GM23338 (cell line): Measurements from ENCODE around the gene RNF115. TPM values are rescaled to one million over a fixed set of nuclear protein-coding genes. Genes with fewer than 3 reads are reported as not detected.

Experiments used
- ATAC-seq: fragments of 200-7000 bp; cut with Tn5 transposase; 3 replicates; pipeline ENCODE4 v1.9.1; 2020
- DNase-seq: peaks from one replicate; pipeline ENCODE4 v3.0.0-alpha.2; 2015; ENCODE audit warnings: low spot score
- H2AFZ ChIP-seq: fragments of 200-600 bp; sonication (generic); 2 replicates; pipeline ENCODE4 v1.8.0; 2016; ENCODE audit warnings: antibody characterized with exemption, mild to moderate bottlenecking, moderate library complexity
- H3F3A ChIP-seq: fragments of 200-600 bp; sonication (generic); replicated peaks from 2 replicates; pipeline ENCODE4 v1.8.0; 2017; ENCODE audit warnings: antibody characterized with exemption, mixed run types, low read depth
- H3K27ac ChIP-seq: fragments of 200-600 bp; sonication (generic); 2 replicates; pipeline ENCODE4 v1.6.1; 2016; ENCODE audit warnings: low read depth
- H3K27me3 ChIP-seq: fragments of 200-600 bp; sonication (generic); 2 replicates; pipeline ENCODE4 v1.8.0; 2016; ENCODE audit warnings: mild to moderate bottlenecking, mixed run types, moderate library complexity; ENCODE audit not compliant: insufficient read depth
- H3K36me3 ChIP-seq: fragments of 200-600 bp; sonication (generic); 2 replicates; pipeline ENCODE4 v1.8.0; 2016; ENCODE audit warnings: mild to moderate bottlenecking; ENCODE audit not compliant: insufficient read depth
- H3K4me1 ChIP-seq: fragments of 200-600 bp; sonication (generic); 2 replicates; pipeline ENCODE4 v1.8.0; 2016; ENCODE audit warnings: mild to moderate bottlenecking, moderate library complexity; ENCODE audit not compliant: insufficient read depth
- H3K4me2 ChIP-seq: fragments of 200-600 bp; sonication (generic); 2 replicates; pipeline ENCODE4 v1.7.1; 2017; ENCODE audit warnings: mixed run types
- H3K4me3 ChIP-seq: fragments of 200-600 bp; sonication (generic); 2 replicates; pipeline ENCODE4 v1.6.1; 2016; ENCODE audit warnings: mixed run types
- H3K79me2 ChIP-seq: fragments of 200-600 bp; sonication (generic); replicated peaks from 2 replicates; pipeline ENCODE4 v1.8.0; 2017; ENCODE audit warnings: mild to moderate bottlenecking; ENCODE audit not compliant: insufficient read depth
- H3K9me2 ChIP-seq: fragments of 200-600 bp; sonication (generic); 2 replicates; pipeline ENCODE4 v1.8.0; 2017; ENCODE audit not compliant: insufficient read depth
- H4K20me1 ChIP-seq: fragments of 200-600 bp; sonication (generic); replicated peaks from 2 replicates; pipeline ENCODE4 v1.8.0; 2017; ENCODE audit warnings: mild to moderate bottlenecking; ENCODE audit not compliant: insufficient read depth
- H3K27ac Mint-ChIP-seq: 2 replicates; pipeline ENCODE4 v1.8.0; 2020; ENCODE audit warnings: inconsistent platforms, mild to moderate bottlenecking, moderate library complexity, mixed read lengths
- H3K27me3 Mint-ChIP-seq: 3 replicates; pipeline ENCODE4 v1.8.0; 2022; ENCODE audit warnings: low read depth, mild to moderate bottlenecking, moderate library complexity, mixed read lengths, inconsistent platforms; ENCODE audit not compliant: insufficient read depth, poor library complexity
- H3K36me3 Mint-ChIP-seq: 3 replicates; pipeline ENCODE4 v1.8.0; 2021; ENCODE audit warnings: low read depth, mild to moderate bottlenecking, inconsistent platforms, moderate library complexity, mixed read lengths
- H3K4me1 Mint-ChIP-seq: 3 replicates; pipeline ENCODE4 v1.8.0; 2020; ENCODE audit warnings: mild to moderate bottlenecking, inconsistent platforms, mixed read lengths
- H3K4me3 Mint-ChIP-seq: 3 replicates; pipeline ENCODE4 v1.8.0; 2021; ENCODE audit warnings: moderate library complexity, mild to moderate bottlenecking, inconsistent platforms, mixed read lengths
- H3K9me3 Mint-ChIP-seq: 3 replicates; pipeline ENCODE4 v1.8.0; 2020; ENCODE audit warnings: moderate library complexity, mild to moderate bottlenecking, inconsistent platforms, mixed read lengths
- CREB1 ChIP-seq: fragments of 250-450 bp; sonication (Bioruptor Pico); IDR thresholded peaks from 2 replicates; pipeline ENCODE4 v1.5.0; 2020; ENCODE audit warnings: low read depth, mild to moderate bottlenecking, moderate library complexity
- CTCF ChIP-seq, 2 experiments: fragments of 200-600 bp in 1 of 2; sonication (generic) in 1 of 2; conservative IDR thresholded peaks; 2 replicates each; pipeline versions ENCODE4 v1.5.1 to v1.6.1; 2016 to 2017; ENCODE audit warnings: antibody characterized with exemption in 2 of 2, low read depth in 2 of 2, mild to moderate bottlenecking in 2 of 2, moderate library complexity in 1 of 2
- ETS1 ChIP-seq: IDR thresholded peaks from 2 replicates; pipeline ENCODE4 v1.6.1; 2016; ENCODE audit warnings: antibody characterized with exemption
- EZH2 ChIP-seq: fragments of 200-600 bp; sonication (generic); IDR thresholded peaks from one replicate; pipeline ENCODE4 v1.8.0; 2017; ENCODE audit warnings: antibody characterized with exemption, mild to moderate bottlenecking, low read depth; ENCODE audit not compliant: unreplicated experiment
- EZH2phosphoT487 ChIP-seq: fragments of 200-600 bp; sonication (generic); IDR thresholded peaks from one replicate; pipeline ENCODE4 v1.8.1; 2018; ENCODE audit warnings: antibody characterized with exemption; ENCODE audit not compliant: unreplicated experiment
- NANOG ChIP-seq: IDR thresholded peaks from 2 replicates; pipeline ENCODE4 v1.6.1; 2016; ENCODE audit warnings: antibody characterized with exemption, borderline replicate concordance
- POLR2AphosphoS5 ChIP-seq: IDR thresholded peaks from 2 replicates; pipeline ENCODE4 v1.6.1; 2016; ENCODE audit warnings: antibody characterized with exemption, low read depth
- STAT1 ChIP-seq: IDR thresholded peaks from one replicate; pipeline ENCODE4 v1.6.1; 2016; ENCODE audit warnings: antibody characterized with exemption; ENCODE audit not compliant: unreplicated experiment
- ZNF331 ChIP-seq: fragments of 250-450 bp; sonication (Bioruptor Pico); IDR thresholded peaks from 2 replicates; pipeline ENCODE4 v1.5.0; 2020; ENCODE audit warnings: low read depth, mild to moderate bottlenecking, moderate library complexity
- polyA plus RNA-seq: library from polyadenylated mRNA; unstranded; fragments of >200 nt; fragmentation: Nextera tagmentation; extraction: Ambion mirVana; gene quantifications from 2 replicates; pipeline ENCODE4 v1.2.1, GENCODE V29; 2016
- total RNA-seq: library from RNA; depleted of rRNA; stranded (reverse); fragments of >200 nt; shearing (Covaris generic); gene quantifications from 2 replicates; pipeline ENCODE4 v1.2.3, GENCODE V29; 2014

RNF115 gene
- total and polyA plus RNA-seq, 2 experiments from 2014 or later: 10.6 to 10.9 TPM

GRCh38 chr1:145777357-145778145 lies 46.3 kb downstream of the RNF115 start:
- Histone ChIP-seq H3K79me2 (no peaks in the 10 kb centered on the region), H3F3A (no peaks in the 10 kb centered on the region), H3K4me2 (no peak overlapping the region), H3K9me2 (no peaks in the 10 kb centered on the region), H2AFZ (no peak overlapping the region), H3K4me3 (no peak overlapping the region), H4K20me1 (no peaks in the 10 kb centered on the region), H3K27me3 (no peaks in the 10 kb centered on the region), H3K27ac (no peak overlapping the region), H3K4me1 (no peaks in the 10 kb centered on the region), H3K36me3 (no peaks in the 10 kb centered on the region)
- H3K36me3 Mint-ChIP-seq: no peaks in the 10 kb centered on the region
- DNase-seq (no peak), ATAC-seq (no peak)
- H3K4me3 Mint-ChIP-seq: no peak overlapping the region
- no peak overlapping the region for H3K27ac Mint-ChIP-seq
- no peaks in the 10 kb centered on the region for H3K9me3 Mint-ChIP-seq
- TF ChIP-seq EZH2phosphoT487 (no peak), CTCF (conservative IDR thresholded peaks at IDR 0.05; ENCODE audit: low read depth in 2 of 2) (no peak)
- peaks cover 2% of the 10 kb centered on the region for H3K27me3 Mint-ChIP-seq
- peaks cover 4% of the 10 kb centered on the region; the same call in 1 of the 3 replicates for H3K4me1 Mint-ChIP-seq

GRCh38 chr1:145773423-145773822 lies 50.5 kb downstream of the RNF115 start:
- TF ChIP-seq POLR2AphosphoS5 (no peak), EZH2 (no peak), NANOG (no peak), ETS1 (no peak), ZNF331 (CRISPR knock-in tag) (no peak), CREB1 (CRISPR knock-in tag) (no peak), STAT1 (no peak)
- Histone ChIP-seq H3K79me2 (no peaks in the 10 kb centered on the region), H3K27me3 (no peaks in the 10 kb centered on the region), H3K4me1 (no peaks in the 10 kb centered on the region), H3K9me2 (no peaks in the 10 kb centered on the region), H3K4me3 (no peak overlapping the region), H3K36me3 (peaks cover 11% of the 10 kb centered on the region), H3K27ac (no peak overlapping the region), H4K20me1 (no peaks in the 10 kb centered on the region), H3F3A (no peaks in the 10 kb centered on the region), H3K4me2 (no peak overlapping the region), H2AFZ (no peak overlapping the region)
- H3K27me3 Mint-ChIP-seq: peaks cover 1% of the 10 kb centered on the region
- H3K4me3 Mint-ChIP-seq: no peak overlapping the region
- H3K36me3 Mint-ChIP-seq: peaks cover 16% of the 10 kb centered on the region
- DNase-seq (no peak), ATAC-seq (no peak)
- peaks cover 4% of the 10 kb centered on the region; the same call in 1 of the 3 replicates for H3K4me1 Mint-ChIP-seq
- peaks cover 2% of the 10 kb centered on the region; the same call in 2 of the 3 replicates for H3K9me3 Mint-ChIP-seq
- H3K27ac Mint-ChIP-seq: peak overlapping the region; percentile 60; the same call in 1 of the 2 replicates
